ENCODE measurements around the gene TSHZ3. TPM values are rescaled to one million over a fixed set of nuclear protein-coding genes. Genes with fewer than 3 reads are reported as not detected.

TSHZ3 gene
- total and polyA plus RNA-seq, 2 of the 13 experiments (the other 11 are each of a cell fraction or from before 2014, with no cell fraction given): not detected

GRCh38 chr19:31348481-31349159 lies 616 bp downstream of the TSHZ3 start:
- Histone ChIP-seq H3K79me2 (ENCODE audit: insufficient read depth, low read length) (no peaks in the 10 kb centered on the region), H3K27me3 (ENCODE audit: control insufficient read depth in 1 of 2, insufficient read depth in 2 of 2, low read length in 2 of 2) (peaks cover 4 to 63% of the 10 kb centered on the region in 2 experiments; a peak in 3 of 5 replicates), H4K20me1 (ENCODE audit: insufficient read depth, low read length) (no peaks in the 10 kb centered on the region), H2AFZ (ENCODE audit: low read length) (no peak overlapping the region), H3K4me1 (ENCODE audit: insufficient read depth, low read length) (no peaks in the 10 kb centered on the region), H3K27ac (ENCODE audit: extremely low read length, insufficient read depth, low read length) (no peak overlapping the region), H3K4me3 (replicated peaks in 1 of 3; ENCODE audit: insufficient read depth in 1 of 3, low read depth in 2 of 3, low read length in 3 of 3) (no peak overlapping the region), H3K9ac (ENCODE audit: insufficient read depth, low read depth, low read length) (no peak overlapping the region), H3K9me3 (ENCODE audit: low read length) (no peaks in the 10 kb centered on the region), H3K4me2 (ENCODE audit: low read depth, low read length) (no peak overlapping the region), H3K36me3 (replicated peaks in 1 of 2; ENCODE audit: control insufficient read depth in 1 of 2, insufficient read depth in 2 of 2, low read length in 2 of 2) (no peaks in the 10 kb centered on the region)
- no TSS peak for BruUV-seq (replicated peaks)
- in situ Hi-C loops (cut with HindIII; ENCODE audit: extremely low pct_ligation_motif_present, low pct_unique_long_range_greater_than_20kb): no loop called here
- ChIA-PET POLR2A (no interaction called here), CTCF (ENCODE audit: low intra/inter-chr PET ratio, low total read pairs) (no interaction called here)
- DNase-seq (ENCODE audit: low spot score) (no peak), FAIRE-seq (no peak), ATAC-seq (no peak)
- 34% methylated on average over 43 of the region's 61 CpGs for WGBS (ENCODE audit: low lambda C conversion rate)
- intact Hi-C loops (cut with micrococcal nuclease; ENCODE audit: unreplicated experiment): no loop called here
- TF ChIP-seq SRSF1 (optimal IDR thresholded peaks at IDR 0.05; ENCODE audit: low read depth, low read length) (no peak), GRHL1 (CRISPR knock-in tag; conservative IDR thresholded peaks at IDR 0.05) (no peak), NR1H2 (CRISPR knock-in tag; IDR thresholded peaks at IDR 0.05; ENCODE audit: borderline replicate concordance, low read depth) (no peak), SRSF4 (IDR thresholded peaks at IDR 0.05; ENCODE audit: low read depth, low read length, poor library complexity, severe bottlenecking) (no peak), KLF6 (CRISPR knock-in tag; IDR thresholded peaks at IDR 0.05) (no peak), ZNF234 (CRISPR knock-in tag; conservative IDR thresholded peaks at IDR 0.05) (no peak), ZNF124 (CRISPR knock-in tag; IDR thresholded peaks at IDR 0.05) (no peak), ZBTB46 (CRISPR knock-in tag; IDR thresholded peaks at IDR 0.05; ENCODE audit: borderline replicate concordance) (no peak), ARNT (IDR thresholded peaks at IDR 0.05) (no peak), ZNF512B (CRISPR knock-in tag; IDR thresholded peaks at IDR 0.05; ENCODE audit: borderline replicate concordance) (no peak), KLF16 (CRISPR knock-in tag; IDR thresholded peaks at IDR 0.05) (no peak), PBX3 (CRISPR knock-in tag; IDR thresholded peaks at IDR 0.05; ENCODE audit: borderline replicate concordance) (no peak), ZC3H13 (CRISPR knock-in tag; IDR thresholded peaks at IDR 0.05) (no peak), HINFP (CRISPR knock-in tag; IDR thresholded peaks at IDR 0.05; ENCODE audit: low read depth) (no peak), POLR2A (IDR thresholded peaks at IDR 0.05; ENCODE audit: insufficient read depth in 1 of 2, low read depth in 2 of 2, low read length in 2 of 2) (no peak), HHEX (CRISPR knock-in tag; IDR thresholded peaks at IDR 0.05) (no peak)

Measured in HepG2 (cell line).